Measurements from ENCODE around the gene SRGAP2C.
"Not testable (repeated sequence)": the region's sequence is repeated elsewhere in the genome, so short reads cannot be mapped to it uniquely, and the experiment has no call there.

SRGAP2C gene

DNA sequence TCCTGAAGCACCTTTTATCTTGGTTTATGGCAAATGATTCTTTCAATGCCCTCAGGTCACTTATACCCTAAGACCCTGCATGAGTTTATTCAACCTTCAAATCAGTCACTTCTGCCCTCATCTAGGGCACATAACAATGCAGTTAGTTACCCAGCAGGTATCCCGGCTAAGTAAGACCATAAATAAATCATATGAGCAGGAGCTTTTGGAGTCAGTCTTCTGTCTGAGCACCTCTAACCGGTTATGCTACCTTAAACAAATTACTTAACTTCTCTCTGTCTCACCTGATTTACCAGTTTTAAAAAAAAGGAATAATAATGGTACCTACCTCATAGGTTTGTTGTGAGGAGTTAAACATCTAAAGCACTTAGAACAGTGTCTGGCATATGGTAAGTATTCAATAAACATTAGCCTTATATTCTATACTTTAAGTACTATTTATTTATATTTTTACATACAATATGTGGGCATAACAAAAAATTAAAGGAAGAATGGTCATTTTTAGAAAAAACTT lies 17.5 kb upstream of the SRGAP2C start:
- not testable (repeated sequence) for H3K9me3 Mint-ChIP-seq; DNase-seq; H3K4me3 Mint-ChIP-seq; H3K4me1 Mint-ChIP-seq; H3K27me3 Mint-ChIP-seq (ENCODE audit: low read depth, poor library complexity); H3K36me3 Mint-ChIP-seq (ENCODE audit: low read depth); H3K27ac Mint-ChIP-seq

DNA sequence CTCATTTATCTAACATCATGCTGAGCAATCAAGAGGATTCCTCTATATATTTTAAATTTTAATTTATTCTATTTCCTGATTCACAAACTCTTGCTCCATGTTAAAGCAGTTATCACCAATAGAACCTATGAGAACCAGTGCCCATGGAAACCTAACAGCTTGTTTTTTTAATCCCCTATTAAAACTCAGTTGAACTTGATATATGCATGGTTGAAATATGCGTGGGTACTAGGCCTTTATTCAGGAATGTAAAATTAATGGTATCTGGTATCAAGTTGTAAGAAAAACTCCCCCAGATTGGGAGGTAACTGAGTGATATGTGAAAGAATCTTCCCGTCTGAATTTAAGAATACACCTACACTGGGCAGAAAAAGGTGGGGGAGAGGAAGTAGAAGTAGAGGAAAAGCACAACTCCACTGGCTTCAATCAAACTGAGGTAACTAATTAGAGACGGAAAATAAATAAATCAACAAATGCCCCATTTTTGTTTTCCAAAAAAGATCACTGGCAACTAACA lies 16.6 kb upstream of the SRGAP2C start:
- H3K27ac Mint-ChIP-seq; H3K4me3 Mint-ChIP-seq; DNase-seq; H3K36me3 Mint-ChIP-seq (ENCODE audit: low read depth); H3K9me3 Mint-ChIP-seq; H3K4me1 Mint-ChIP-seq; H3K27me3 Mint-ChIP-seq (ENCODE audit: low read depth, poor library complexity): not testable (repeated sequence)

DNA sequence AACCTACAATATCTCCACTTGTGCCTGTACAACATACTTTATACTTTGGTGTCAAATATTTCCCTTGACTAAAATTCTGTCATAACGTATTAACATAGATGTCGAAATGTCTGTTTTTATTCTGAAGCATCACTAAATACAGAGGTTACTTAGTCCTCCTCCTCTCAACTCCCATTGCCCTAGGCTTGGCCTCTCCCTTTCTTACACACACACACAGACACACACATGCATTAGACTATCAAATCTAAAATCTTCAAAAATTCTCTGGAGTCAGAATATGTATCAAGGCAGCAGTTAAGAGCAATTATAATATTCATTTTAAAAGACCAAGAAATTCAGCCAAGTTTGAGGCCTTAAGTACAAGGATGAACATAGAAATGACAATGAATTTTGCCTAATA lies 8.1 kb upstream of the SRGAP2C start:
- not testable (repeated sequence) for H3K4me3 Mint-ChIP-seq; H3K27ac Mint-ChIP-seq; DNase-seq; H3K9me3 Mint-ChIP-seq; H3K27me3 Mint-ChIP-seq (ENCODE audit: low read depth, poor library complexity); H3K4me1 Mint-ChIP-seq; H3K36me3 Mint-ChIP-seq (ENCODE audit: low read depth)

DNA sequence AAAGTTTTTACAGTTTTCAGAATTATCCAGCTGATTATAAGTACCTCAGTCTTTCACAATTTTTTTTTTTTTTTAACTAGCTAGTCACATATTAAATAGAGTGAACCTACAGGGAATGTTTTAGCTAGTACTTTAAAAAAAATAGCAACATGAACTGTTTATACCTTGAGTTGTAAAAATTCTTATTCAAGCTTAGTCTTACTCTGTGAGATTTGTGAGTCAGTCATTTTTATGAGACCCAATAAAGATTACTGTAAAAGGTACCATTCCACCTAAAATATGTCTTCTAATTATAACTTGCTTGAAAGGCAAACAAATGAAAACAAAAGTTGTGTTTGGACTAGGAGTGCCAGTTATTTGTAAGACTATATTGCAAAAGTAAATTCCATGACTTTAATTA lies 6.6 kb upstream of the SRGAP2C start:
- not testable (repeated sequence) for H3K27me3 Mint-ChIP-seq (ENCODE audit: low read depth, poor library complexity); DNase-seq; H3K4me3 Mint-ChIP-seq; H3K36me3 Mint-ChIP-seq (ENCODE audit: low read depth); H3K9me3 Mint-ChIP-seq; H3K27ac Mint-ChIP-seq; H3K4me1 Mint-ChIP-seq

DNA sequence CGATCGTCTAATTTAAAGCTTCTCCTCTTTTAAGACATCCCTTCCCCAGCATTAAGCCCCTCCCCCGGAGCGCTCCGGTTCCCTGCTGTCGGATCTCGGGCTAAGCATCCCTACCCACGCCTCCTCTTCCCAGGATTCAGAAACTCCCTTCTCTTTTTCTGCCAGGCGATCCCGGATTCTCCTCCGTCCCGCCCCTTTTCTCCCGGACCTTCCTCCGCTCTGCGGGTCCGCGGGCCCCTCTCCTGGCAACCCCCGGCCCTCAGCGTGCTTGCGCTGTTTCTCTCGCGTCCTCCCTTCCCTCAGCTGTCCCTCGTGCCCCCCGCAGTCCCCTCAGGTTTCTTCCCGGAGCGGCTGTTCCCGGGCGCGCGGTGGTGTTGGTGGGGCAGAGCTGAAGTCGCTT lies 908 bp upstream of the SRGAP2C start:
- H3K9me3 Mint-ChIP-seq; H3K4me1 Mint-ChIP-seq; H3K27me3 Mint-ChIP-seq (ENCODE audit: low read depth, poor library complexity); H3K36me3 Mint-ChIP-seq (ENCODE audit: low read depth); H3K27ac Mint-ChIP-seq: not testable (repeated sequence)
- peak overlapping the region; percentile 76 for H3K4me3 Mint-ChIP-seq
- peak; percentile 19 for DNase-seq

DNA sequence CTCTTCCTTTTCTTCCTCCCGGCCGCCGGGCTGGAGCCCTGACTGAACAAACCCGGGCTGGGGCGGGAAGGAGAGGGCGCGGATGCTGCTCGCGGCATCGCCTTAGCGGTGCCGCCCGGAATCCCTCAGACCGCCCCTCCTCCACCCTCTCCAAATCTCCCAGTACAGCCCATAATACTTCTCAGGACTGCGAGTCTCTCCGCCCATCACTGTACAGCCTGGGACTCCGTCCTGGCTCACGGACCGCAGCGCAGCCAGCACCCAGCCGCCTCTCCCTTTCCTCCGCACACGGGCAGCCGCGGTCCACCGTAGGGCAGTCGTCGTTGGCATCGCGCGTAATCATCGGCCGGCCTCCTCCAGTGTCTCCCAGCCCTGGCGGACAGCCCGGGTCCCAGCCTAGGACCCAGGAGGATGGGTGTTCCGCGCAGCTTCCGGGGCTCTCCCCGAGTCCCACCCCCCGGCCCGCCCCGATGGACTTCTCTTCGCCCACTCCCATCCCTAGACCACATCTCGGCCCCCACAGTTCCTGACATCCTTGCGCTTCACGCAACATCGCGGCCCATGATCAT lies 449 bp downstream of the SRGAP2C start:
- H3K4me3 Mint-ChIP-seq; H3K36me3 Mint-ChIP-seq (ENCODE audit: low read depth); H3K27me3 Mint-ChIP-seq (ENCODE audit: low read depth, poor library complexity); H3K27ac Mint-ChIP-seq; H3K4me1 Mint-ChIP-seq; H3K9me3 Mint-ChIP-seq; DNase-seq: not testable (repeated sequence)

DNA sequence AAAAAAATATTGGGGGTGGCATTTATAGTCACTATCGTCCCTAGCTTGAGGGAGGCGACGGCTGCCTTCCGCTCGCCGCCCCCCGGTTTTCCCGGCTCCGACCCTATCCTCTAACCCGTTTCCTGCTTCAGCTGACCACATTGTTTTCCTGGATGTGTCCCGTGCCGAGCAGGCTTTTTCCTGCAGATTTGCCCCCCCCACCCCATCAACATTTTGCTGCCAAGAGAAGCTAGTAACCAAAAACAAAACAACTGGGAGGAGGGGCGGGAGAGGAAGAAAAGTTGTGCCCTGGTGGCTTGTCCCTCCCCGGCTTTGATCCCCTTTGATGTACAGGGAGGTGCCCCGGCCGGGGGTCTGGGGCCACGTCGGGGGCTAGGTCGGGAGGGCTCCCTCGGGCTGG lies 1.4 kb downstream of the SRGAP2C start:
- H3K27ac Mint-ChIP-seq; DNase-seq; H3K36me3 Mint-ChIP-seq (ENCODE audit: low read depth); H3K9me3 Mint-ChIP-seq; H3K4me3 Mint-ChIP-seq; H3K4me1 Mint-ChIP-seq; H3K27me3 Mint-ChIP-seq (ENCODE audit: low read depth, poor library complexity): not testable (repeated sequence)

DNA sequence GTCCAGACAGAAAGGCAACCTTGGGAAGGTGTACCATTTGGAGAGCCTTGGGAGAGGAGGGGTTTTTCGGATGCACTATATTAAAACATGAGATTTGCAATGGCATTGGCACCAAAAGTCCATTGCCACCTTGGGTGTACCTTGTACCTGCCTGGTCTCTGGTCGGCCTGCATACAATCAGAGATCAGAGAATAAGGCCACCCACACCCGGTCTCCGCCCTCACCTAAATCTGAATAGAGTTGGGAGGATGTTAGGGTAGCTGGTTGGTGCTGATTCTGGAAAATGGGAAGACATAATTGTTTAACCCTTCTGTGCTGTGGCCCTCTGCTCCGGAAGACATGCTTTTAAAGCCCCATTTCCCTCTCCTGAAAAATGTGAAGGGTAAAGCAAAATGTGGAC lies 3.1 kb downstream of the SRGAP2C start:
- peak overlapping the region; percentile 75 for H3K4me3 Mint-ChIP-seq
- H3K27ac Mint-ChIP-seq; H3K9me3 Mint-ChIP-seq; H3K27me3 Mint-ChIP-seq (ENCODE audit: low read depth, poor library complexity); H3K36me3 Mint-ChIP-seq (ENCODE audit: low read depth); H3K4me1 Mint-ChIP-seq; DNase-seq: not testable (repeated sequence)

DNA sequence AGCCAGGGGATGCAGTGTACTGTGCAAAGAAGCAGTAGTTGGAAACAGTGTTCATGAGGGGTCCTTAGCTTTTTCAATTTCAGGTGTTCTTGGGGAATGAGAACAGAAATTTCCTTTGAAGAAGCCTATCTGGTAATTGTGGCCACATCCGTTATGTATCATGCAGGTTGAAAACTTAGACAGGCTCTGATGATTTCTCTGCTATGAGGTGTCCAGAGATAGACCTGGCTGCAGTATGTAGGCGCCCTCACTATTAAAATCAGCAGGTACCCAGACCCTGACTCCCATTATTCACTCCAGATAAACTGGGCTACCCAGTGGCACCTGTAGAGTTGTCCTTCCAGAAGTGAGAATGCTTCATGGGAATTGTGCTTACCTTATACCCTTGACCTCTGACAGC lies 7.7 kb downstream of the SRGAP2C start:
- not testable (repeated sequence) for DNase-seq; H3K36me3 Mint-ChIP-seq (ENCODE audit: low read depth); H3K9me3 Mint-ChIP-seq; H3K4me3 Mint-ChIP-seq; H3K27ac Mint-ChIP-seq; H3K27me3 Mint-ChIP-seq (ENCODE audit: low read depth, poor library complexity); H3K4me1 Mint-ChIP-seq

DNA sequence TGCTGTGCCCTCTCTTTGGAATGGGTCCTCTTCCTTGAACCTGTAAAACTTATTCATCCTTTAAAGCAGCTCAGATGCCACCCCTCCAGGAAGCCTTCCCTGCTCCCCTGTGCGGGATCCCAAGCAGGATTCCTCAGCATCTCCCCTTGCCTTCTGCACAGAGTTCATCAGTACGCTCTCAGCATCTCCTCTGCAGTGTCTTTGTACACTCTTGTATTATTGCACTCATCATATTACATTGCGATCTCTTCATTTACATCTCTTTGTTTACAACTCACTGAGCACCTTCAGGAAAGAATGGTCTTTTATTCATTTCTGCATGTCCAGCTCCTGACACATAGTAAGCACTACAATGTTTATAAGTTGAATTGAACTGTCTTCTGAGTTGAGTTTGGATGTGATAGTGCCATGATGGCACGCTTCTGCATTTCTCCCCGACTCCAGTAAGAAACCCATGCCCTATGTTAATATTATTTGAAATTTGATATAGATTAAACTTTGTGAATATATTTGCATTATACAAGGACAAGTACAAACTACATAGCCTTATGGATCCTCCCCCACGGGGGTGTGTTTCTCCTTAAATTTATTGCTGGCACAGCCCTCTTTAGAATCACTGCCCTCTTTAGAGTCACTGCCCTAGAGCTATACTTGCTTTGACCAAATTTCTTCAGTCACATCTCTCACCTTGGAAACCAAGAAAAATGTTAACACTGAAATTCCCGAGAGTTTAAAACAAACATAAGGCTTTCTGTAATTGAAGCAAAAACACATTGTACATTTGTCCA lies 12.5 kb downstream of the SRGAP2C start:
- not testable (repeated sequence) for H3K4me3 Mint-ChIP-seq; H3K27me3 Mint-ChIP-seq (ENCODE audit: low read depth, poor library complexity); H3K4me1 Mint-ChIP-seq; H3K27ac Mint-ChIP-seq; H3K9me3 Mint-ChIP-seq; H3K36me3 Mint-ChIP-seq (ENCODE audit: low read depth); DNase-seq

DNA sequence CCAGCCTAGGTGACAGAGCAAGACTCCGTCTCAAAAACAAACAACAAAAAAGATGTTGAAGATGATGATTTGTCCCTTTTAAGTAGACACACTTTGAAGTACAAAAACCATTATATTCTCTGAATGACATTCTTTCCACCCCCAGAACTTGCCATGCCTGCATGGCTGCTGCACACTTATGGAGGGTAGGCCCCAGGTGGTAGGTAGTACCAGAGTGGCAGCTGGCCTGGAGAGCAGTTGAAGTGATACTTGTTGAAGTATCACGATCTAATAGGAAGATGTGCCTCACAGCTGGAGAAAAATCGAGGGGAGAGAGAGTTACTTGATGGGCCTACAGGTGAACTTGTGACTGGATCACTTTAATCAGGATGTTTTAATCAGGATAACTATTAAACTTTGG lies 15.0 kb downstream of the SRGAP2C start:
- DNase-seq; H3K4me3 Mint-ChIP-seq; H3K4me1 Mint-ChIP-seq; H3K36me3 Mint-ChIP-seq (ENCODE audit: low read depth); H3K9me3 Mint-ChIP-seq; H3K27ac Mint-ChIP-seq; H3K27me3 Mint-ChIP-seq (ENCODE audit: low read depth, poor library complexity): not testable (repeated sequence)

DNA sequence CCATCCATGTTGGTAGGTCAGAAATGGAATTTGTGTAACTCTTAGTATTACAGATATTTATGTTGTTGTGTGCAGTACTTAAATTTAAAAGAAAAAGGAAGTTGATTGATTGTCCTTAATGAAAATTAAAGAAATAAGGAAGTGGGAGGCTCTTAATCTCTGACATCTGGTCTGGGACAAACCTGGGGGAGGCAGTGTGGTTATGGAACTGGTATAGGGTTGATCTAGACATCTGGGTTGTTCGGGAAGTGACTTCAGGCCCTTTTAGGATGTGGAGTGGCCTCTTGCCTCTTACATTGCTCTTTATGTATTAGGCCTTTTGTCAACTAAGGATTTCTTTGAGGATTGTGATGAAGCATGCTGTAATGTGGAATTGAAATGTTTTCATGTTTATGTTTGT lies 15.5 kb downstream of the SRGAP2C start:
- DNase-seq; H3K36me3 Mint-ChIP-seq (ENCODE audit: low read depth); H3K4me1 Mint-ChIP-seq; H3K4me3 Mint-ChIP-seq; H3K9me3 Mint-ChIP-seq; H3K27me3 Mint-ChIP-seq (ENCODE audit: low read depth, poor library complexity); H3K27ac Mint-ChIP-seq: not testable (repeated sequence)

DNA sequence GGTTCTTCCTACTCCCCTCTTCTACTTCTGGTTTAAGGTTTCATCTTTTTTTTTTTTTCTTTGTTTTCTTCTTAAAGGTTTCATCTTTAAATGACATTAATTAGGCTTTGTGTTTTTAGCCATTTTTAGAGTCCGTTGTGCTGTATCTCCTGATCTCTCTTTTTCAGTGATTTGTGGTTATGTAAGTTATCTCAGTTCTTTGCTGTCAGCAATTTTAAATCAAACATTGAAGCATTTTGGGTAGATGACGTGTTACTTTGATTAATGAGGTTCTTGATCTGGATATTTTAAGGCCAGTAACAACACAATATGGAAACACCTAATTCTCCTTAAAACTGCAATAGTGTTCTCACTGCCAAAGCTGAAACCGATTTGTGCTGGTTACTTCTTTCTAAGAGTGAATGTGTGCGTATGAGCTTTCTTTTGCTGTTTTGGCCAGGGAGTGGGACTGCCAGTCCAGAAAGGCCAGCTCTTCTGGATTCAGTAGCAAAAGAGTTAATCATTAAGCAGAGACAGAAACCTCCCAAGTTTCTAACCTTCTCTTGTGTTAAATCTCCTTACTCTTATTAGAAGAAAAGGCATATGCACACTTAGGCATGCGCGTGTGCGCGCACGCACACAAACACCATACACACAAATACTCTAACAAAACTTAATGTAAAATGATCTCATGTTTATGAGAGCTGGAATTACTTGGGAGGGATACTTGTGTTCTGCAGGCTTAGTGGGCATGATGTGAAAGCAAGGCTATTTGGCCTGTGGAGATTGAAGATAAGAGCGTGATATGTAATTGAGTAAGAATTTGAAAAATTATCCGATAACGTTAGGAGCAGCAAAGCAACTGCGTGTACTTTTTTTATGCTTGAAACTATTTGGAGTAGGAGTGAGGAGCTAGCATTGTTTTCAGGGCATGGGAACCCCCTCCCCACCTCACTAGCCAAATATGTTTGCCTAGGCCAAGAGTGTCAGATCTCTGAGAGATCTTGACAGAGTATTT lies 16.5 kb downstream of the SRGAP2C start:
- H3K36me3 Mint-ChIP-seq (ENCODE audit: low read depth); H3K9me3 Mint-ChIP-seq; H3K27ac Mint-ChIP-seq; DNase-seq; H3K4me1 Mint-ChIP-seq; H3K4me3 Mint-ChIP-seq; H3K27me3 Mint-ChIP-seq (ENCODE audit: low read depth, poor library complexity): not testable (repeated sequence)

DNA sequence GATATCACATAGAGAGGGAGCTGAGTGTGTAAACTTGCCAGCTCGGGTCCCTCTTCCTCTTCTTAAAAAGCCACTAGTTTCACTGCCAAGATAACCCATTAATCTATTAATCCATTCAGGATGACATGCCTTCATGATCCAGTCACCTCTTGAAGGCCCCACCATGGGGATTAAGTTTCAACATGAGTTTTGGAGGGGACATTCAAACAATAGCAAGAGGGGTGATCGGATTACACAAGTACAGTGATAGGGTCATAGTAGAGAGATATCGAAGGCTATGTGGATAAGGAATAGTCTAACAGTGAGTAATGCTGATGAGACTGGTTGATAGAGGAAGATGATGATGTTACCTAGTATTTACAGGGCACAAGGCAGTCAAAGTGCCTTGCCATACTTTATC lies 18.2 kb downstream of the SRGAP2C start:
- not testable (repeated sequence) for H3K27ac Mint-ChIP-seq, DNase-seq

More for the DNA sequence above, 18.2 kb downstream of the SRGAP2C start:
- not testable (repeated sequence) for H3K4me3 Mint-ChIP-seq; H3K4me1 Mint-ChIP-seq; H3K27me3 Mint-ChIP-seq (ENCODE audit: low read depth, poor library complexity); H3K9me3 Mint-ChIP-seq; H3K36me3 Mint-ChIP-seq (ENCODE audit: low read depth)

Data from nephron progenitor cell (in vitro differentiated cells).